SH-SY5Y (cell line): ENCODE measurements around the gene KRTAP12-4.

Source experiments
- GATA2 ChIP-seq: IDR thresholded peaks from 2 replicates; pipeline ENCODE4 v1.6.1; 2011; ENCODE audit warnings: mild to moderate bottlenecking, low read depth, low read length
- GATA3 ChIP-seq: IDR thresholded peaks from 2 replicates; pipeline ENCODE4 v1.6.1; 2011; ENCODE audit warnings: low read depth, mild to moderate bottlenecking, low read length, moderate library complexity

DNA sequence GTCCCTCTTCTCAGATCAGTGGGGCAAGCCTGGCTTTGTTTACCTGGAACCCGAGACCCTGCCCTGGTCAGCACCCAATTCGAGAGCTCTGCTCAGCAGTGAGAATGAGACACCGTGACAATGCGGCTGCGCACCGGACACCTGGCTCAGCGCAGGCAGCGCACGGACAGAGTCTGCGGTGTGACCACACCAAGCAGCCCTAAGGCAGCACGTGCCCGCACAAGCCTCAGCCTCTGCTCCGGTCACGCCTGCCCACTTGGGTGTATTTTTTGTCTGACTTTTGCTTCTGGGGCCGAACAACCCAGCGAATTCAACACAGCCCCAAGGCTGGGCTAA lies 37.9 kb downstream of the KRTAP12-4 start:
- TF ChIP-seq GATA2 = no peak
- TF ChIP-seq GATA3 = no peak
